ENCODE measurements around the gene C3orf18. TPM values are rescaled to one million over a fixed set of nuclear protein-coding genes. Genes with fewer than 3 reads are reported as not detected.

The C3orf18 gene
- total and polyA plus RNA-seq, 10 of the 15 experiments (the other 5 are each of a cell fraction or from before 2014, with no cell fraction given) = 0.06 to 3.2 (median 0.66) TPM

GRCh38 chr3:50510325-50510724 lies 57.2 kb downstream of the C3orf18 start:
- BruUV-seq (replicated peaks) = no TSS peak
- POLR2A ChIA-PET = no interaction called here
- H3K4me1 ChIP-seq (ENCODE audit: control insufficient read depth, insufficient read depth, low read length) = no peaks in the 10 kb centered on the region
- intact Hi-C loops (cut with micrococcal nuclease; ENCODE audit: unreplicated experiment) (no loop called here), in situ Hi-C loops (cut with MboI) (no loop called here)
- H3K36me3 ChIP-seq (ENCODE audit: control insufficient read depth in 2 of 2, insufficient read depth in 2 of 2, low read length in 1 of 2) = no peaks in the 10 kb centered on the region
- no peak overlapping the region for H3K9ac ChIP-seq (ENCODE audit: control insufficient read depth, insufficient read depth, low read length)
- SMC1A ChIA-PET (ENCODE audit: uncharacterized antibody, unreplicated experiment) = no interaction called here
- H3K79me2 ChIP-seq (ENCODE audit: control insufficient read depth, insufficient read depth, low read length) = no peaks in the 10 kb centered on the region
- no peak overlapping the region for H2AFZ ChIP-seq (ENCODE audit: control insufficient read depth, low read depth, low read length)
- peaks cover 0 to 10% of the 10 kb centered on the region in 2 experiments; a peak in 2 of 4 replicates for H3K27me3 ChIP-seq (replicated peaks in 1 of 2; ENCODE audit: control insufficient read depth in 2 of 2, insufficient read depth in 2 of 2, low read length in 1 of 2)
- CTCF ChIA-PET = no interaction called here
- H4K20me1 ChIP-seq (ENCODE audit: control insufficient read depth, insufficient read depth) = no peaks in the 10 kb centered on the region
- H3K9me3 ChIP-seq (replicated peaks; ENCODE audit: control insufficient read depth, insufficient read depth, low read length) = no peaks in the 10 kb centered on the region
- H3K4me3 ChIP-seq = no peak overlapping the region
- 0% methylated on average over 2 of the region's 2 CpGs for whole genome bisulfite sequencing (ENCODE audit: insufficient coverage, insufficient replicate concordance, low lambda C conversion rate, missing lambda C conversion rate)
- TF ChIP-seq BCLAF1 (IDR thresholded peaks at IDR 0.05) = no peak
- no peak for TF ChIP-seq ZNF687 (IDR thresholded peaks at IDR 0.05)
- no peak for TF ChIP-seq NR2C1 (IDR thresholded peaks at IDR 0.05)
- TF ChIP-seq, protein P1, sequence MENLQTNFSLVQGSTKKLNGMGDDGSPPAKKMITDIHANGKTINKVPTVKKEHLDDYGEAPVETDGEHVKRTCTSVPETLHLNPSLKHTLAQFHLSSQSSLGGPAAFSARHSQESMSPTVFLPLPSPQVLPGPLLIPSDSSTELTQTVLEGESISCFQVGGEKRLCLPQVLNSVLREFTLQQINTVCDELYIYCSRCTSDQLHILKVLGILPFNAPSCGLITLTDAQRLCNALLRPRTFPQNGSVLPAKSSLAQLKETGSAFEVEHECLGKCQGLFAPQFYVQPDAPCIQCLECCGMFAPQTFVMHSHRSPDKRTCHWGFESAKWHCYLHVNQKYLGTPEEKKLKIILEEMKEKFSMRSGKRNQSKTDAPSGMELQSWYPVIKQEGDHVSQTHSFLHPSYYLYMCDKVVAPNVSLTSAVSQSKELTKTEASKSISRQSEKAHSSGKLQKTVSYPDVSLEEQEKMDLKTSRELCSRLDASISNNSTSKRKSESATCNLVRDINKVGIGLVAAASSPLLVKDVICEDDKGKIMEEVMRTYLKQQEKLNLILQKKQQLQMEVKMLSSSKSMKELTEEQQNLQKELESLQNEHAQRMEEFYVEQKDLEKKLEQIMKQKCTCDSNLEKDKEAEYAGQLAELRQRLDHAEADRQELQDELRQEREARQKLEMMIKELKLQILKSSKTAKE (IDR thresholded peaks at IDR 0.05; ENCODE audit: low read depth, poor library complexity, severe bottlenecking) = no peak
- no peak for TF ChIP-seq STAT1 (conservative IDR thresholded peaks at IDR 0.05)
- TF ChIP-seq STAT3 (IDR thresholded peaks at IDR 0.05; ENCODE audit: low read depth, low read length) = no peak
- TF ChIP-seq MTA2 (IDR thresholded peaks at IDR 0.05; ENCODE audit: low read depth) = no peak
- TF ChIP-seq CHD2 (IDR thresholded peaks at IDR 0.05; ENCODE audit: borderline replicate concordance, low read depth, low read length) = no peak
- no peak for TF ChIP-seq ZNF207 (IDR thresholded peaks at IDR 0.05; ENCODE audit: borderline replicate concordance)
- no peak for TF ChIP-seq RUNX3 (IDR thresholded peaks at IDR 0.05; ENCODE audit: low read length)
- TF ChIP-seq YY1 (IDR thresholded peaks at IDR 0.05; ENCODE audit: low read depth, low read length) = no peak
- RAD21 ChIA-PET (ENCODE audit: unreplicated experiment) = no interaction called here
- no peak overlapping the region for H3K27ac ChIP-seq (ENCODE audit: control insufficient read depth, insufficient read depth)
- DNase-seq (ENCODE audit: low read depth, low spot score) (no peak), ATAC-seq (no peak), FAIRE-seq (no peak)
- no peak overlapping the region for H3K4me2 ChIP-seq (ENCODE audit: control insufficient read depth, insufficient read depth)
